Fibroblast of lung (primary cell): ENCODE measurements around the gene SYT11. TPM values are rescaled to one million over a fixed set of nuclear protein-coding genes. Genes with fewer than 3 reads are reported as not detected.

ENCODE experiments used
- DNase-seq, 2 donors: peaks; one replicate each; pipeline versions ENCODE4 v3.0.0 to v3.0.0-alpha.2; 2010; ENCODE audit warnings: low read depth in 2 of 2
- H2AFZ ChIP-seq: 2 replicates; pipeline ENCODE4 v1.5.1; 2012; ENCODE audit warnings: low read length, control low read depth, inconsistent platforms
- H3K27ac ChIP-seq: 2 replicates; pipeline ENCODE4 v1.5.1; 2011; ENCODE audit warnings: low read length, control low read depth; ENCODE audit not compliant: insufficient read depth
- H3K27me3 ChIP-seq: 2 replicates; pipeline ENCODE4 v1.5.1; 2011; ENCODE audit warnings: mild to moderate bottlenecking, low read length; ENCODE audit not compliant: control insufficient read depth, insufficient read depth
- H3K36me3 ChIP-seq: 2 replicates; pipeline ENCODE4 v1.5.1; 2011; ENCODE audit warnings: low read length; ENCODE audit not compliant: control insufficient read depth, insufficient read depth
- H3K4me1 ChIP-seq: 2 replicates; pipeline ENCODE4 v1.5.1; 2011; ENCODE audit warnings: low read length; ENCODE audit not compliant: control insufficient read depth, insufficient read depth; ENCODE audit errors: extremely low read depth
- H3K4me2 ChIP-seq: 2 replicates; pipeline ENCODE4 v1.5.1; 2011; ENCODE audit warnings: low read length, control low read depth; ENCODE audit not compliant: insufficient read depth; ENCODE audit errors: extremely low read depth
- H3K4me3 ChIP-seq, 4 experiments: fragments of 200-600 bp in 1 of 4; sonication (generic) in 1 of 4; replicated peaks in 1 of 4; 2 replicates each; pipeline ENCODE4 v1.5.1; 2011 to 2016; ENCODE audit warnings: low read length in 4 of 4, low read depth in 3 of 4, mild to moderate bottlenecking in 3 of 4, control low read depth in 2 of 4, inconsistent platforms in 1 of 4, mixed read lengths in 1 of 4; ENCODE audit not compliant: insufficient read depth in 1 of 4; ENCODE audit errors: control extremely low read depth in 1 of 4
- H3K79me2 ChIP-seq: 2 replicates; pipeline ENCODE4 v1.5.1; 2012; ENCODE audit warnings: mild to moderate bottlenecking, low read length, inconsistent platforms; ENCODE audit not compliant: control insufficient read depth, insufficient read depth
- H3K9ac ChIP-seq: 2 replicates; pipeline ENCODE4 v1.5.1; 2011; ENCODE audit warnings: mild to moderate bottlenecking, low read length, control low read depth; ENCODE audit not compliant: insufficient read depth
- H3K9me3 ChIP-seq: 2 replicates; pipeline ENCODE4 v1.5.1; 2012; ENCODE audit warnings: low read depth, low read length; ENCODE audit not compliant: control insufficient read depth, insufficient read depth
- H4K20me1 ChIP-seq: 2 replicates; pipeline ENCODE4 v1.5.1; 2011; ENCODE audit warnings: low read length; ENCODE audit not compliant: control insufficient read depth, insufficient read depth; ENCODE audit errors: extremely low read depth
- CTCF ChIP-seq, 2 donors: IDR thresholded peaks in 1 of 2; conservative IDR thresholded peaks in 1 of 2; 1 replicate in 1 of 2; 2 replicates in 1 of 2; pipeline ENCODE4 v1.5.1; 2011 to 2012; ENCODE audit warnings: low read length in 2 of 2, control low read depth in 1 of 2, inconsistent platforms in 1 of 2, low read depth in 1 of 2, mild to moderate bottlenecking in 1 of 2
- EZH2 ChIP-seq: IDR thresholded peaks from 2 replicates; pipeline ENCODE4 v1.5.1; 2012; ENCODE audit warnings: low read length, control low read depth, mild to moderate bottlenecking; ENCODE audit errors: missing control alignments
- polyA plus RNA-seq, 2 donors: library from polyadenylated mRNA; depleted of rRNA in 1 of 2; stranded (reverse) in 1 of 2; unstranded in 1 of 2; fragments of >200 nt; gene quantifications; 2 replicates each; pipeline ENCODE4 v1.2.1, GENCODE V29; 2011 to 2012; ENCODE audit warnings: missing spikeins in 1 of 2
- total RNA-seq: library from RNA; depleted of rRNA; stranded (reverse); fragments of >200 nt; gene quantifications from 2 replicates; pipeline ENCODE4 v1.2.1, GENCODE V29; 2014

The SYT11 gene
- total and polyA plus RNA-seq, 2 donors (not counting 1 experiment from before 2014, with no cell fraction given): 36.8 to 71.3 TPM

- Histone ChIP-seq H3K27ac (peak overlapping the region; percentile 69), H3K36me3 (peaks cover 12% of the 10 kb centered on the region)
These were observed 54.8 kb downstream of the SYT11 start for GRCh38 chr1:155913969-155914757.

GRCh38 chr1:155918660-155919059 lies 59.3 kb downstream of the SYT11 start:
- Histone ChIP-seq H4K20me1 (no peaks in the 10 kb centered on the region), H3K27me3 (no peaks in the 10 kb centered on the region), H3K4me2 (no peak overlapping the region), H3K9me3 (no peaks in the 10 kb centered on the region), H3K4me1 (peaks cover 2% of the 10 kb centered on the region), H3K4me3 (no peak overlapping the region), H3K27ac (no peak overlapping the region), H3K36me3 (peaks cover 17% of the 10 kb centered on the region), H2AFZ (no peak overlapping the region), H3K79me2 (peaks cover 7% of the 10 kb centered on the region), H3K9ac (no peak overlapping the region)
- DNase-seq: no peak
- TF ChIP-seq CTCF (conservative IDR thresholded peaks at IDR 0.05 in 1 of 2, IDR thresholded peaks at IDR 0.05 in 1 of 2; ENCODE audit: low read depth in 1 of 2, low read length in 2 of 2) (no peak), EZH2 (no peak)

More at GRCh38 chr1:155913969-155914757, 54.8 kb downstream of the SYT11 start:
- H3K4me2 ChIP-seq: peak overlapping the region; percentile 18
- H3K9me3 ChIP-seq: no peaks in the 10 kb centered on the region
- no peaks in the 10 kb centered on the region for H3K27me3 ChIP-seq
- DNase-seq: peak; percentile 44 to 58
- peaks cover 6% of the 10 kb centered on the region for H3K4me1 ChIP-seq
- H2AFZ ChIP-seq: no peak overlapping the region
- TF ChIP-seq EZH2: no peak
- no peak for TF ChIP-seq CTCF (conservative IDR thresholded peaks at IDR 0.05 in 1 of 2, IDR thresholded peaks at IDR 0.05 in 1 of 2; ENCODE audit: low read depth in 1 of 2, low read length in 2 of 2)
- no peak overlapping the region for H3K4me3 ChIP-seq
- no peak overlapping the region for H3K9ac ChIP-seq
- peaks cover 14% of the 10 kb centered on the region for H3K79me2 ChIP-seq
- no peaks in the 10 kb centered on the region for H4K20me1 ChIP-seq

- DNase-seq: no peak
- Histone ChIP-seq H2AFZ (no peak overlapping the region), H3K9ac (no peak overlapping the region), H3K79me2 (peaks cover 7% of the 10 kb centered on the region), H3K9me3 (no peaks in the 10 kb centered on the region), H3K4me3 (no peak overlapping the region), H4K20me1 (no peaks in the 10 kb centered on the region), H3K4me1 (no peaks in the 10 kb centered on the region), H3K27me3 (no peaks in the 10 kb centered on the region), H3K27ac (no peak overlapping the region), H3K36me3 (peaks cover 15% of the 10 kb centered on the region), H3K4me2 (no peak overlapping the region)
- TF ChIP-seq CTCF (conservative IDR thresholded peaks at IDR 0.05 in 1 of 2, IDR thresholded peaks at IDR 0.05 in 1 of 2; ENCODE audit: low read depth in 1 of 2, low read length in 2 of 2): no peak
- no peak for TF ChIP-seq EZH2
These were observed 60.4 kb downstream of the SYT11 start for GRCh38 chr1:155919801-155920200.
